Astrocyte of the cerebellum (primary cell): ENCODE measurements around the gene HIPK2.

Experiments
- DNase-seq: peaks from one replicate; pipeline ENCODE4 v3.0.0-alpha.2; 2011; ENCODE audit warnings: low read depth
- H3K4me3 ChIP-seq: 2 replicates; pipeline ENCODE4 v1.5.1; 2011; ENCODE audit warnings: mild to moderate bottlenecking, low read depth, low read length, moderate library complexity
- in situ Hi-C: cut with HindIII; loops from 2 replicates; pipeline ENCODE4 v1.10.0; 2017; ENCODE audit warnings: low sequenced_read_pairs
- TF ChIP-seq, protein P1 (sequence below): IDR thresholded peaks from 2 replicates; pipeline ENCODE4 v1.5.1; 2012; ENCODE audit warnings: low read length, low read depth, moderate library complexity, mild to moderate bottlenecking; ENCODE audit errors: missing control alignments

Gene HIPK2

DNA sequence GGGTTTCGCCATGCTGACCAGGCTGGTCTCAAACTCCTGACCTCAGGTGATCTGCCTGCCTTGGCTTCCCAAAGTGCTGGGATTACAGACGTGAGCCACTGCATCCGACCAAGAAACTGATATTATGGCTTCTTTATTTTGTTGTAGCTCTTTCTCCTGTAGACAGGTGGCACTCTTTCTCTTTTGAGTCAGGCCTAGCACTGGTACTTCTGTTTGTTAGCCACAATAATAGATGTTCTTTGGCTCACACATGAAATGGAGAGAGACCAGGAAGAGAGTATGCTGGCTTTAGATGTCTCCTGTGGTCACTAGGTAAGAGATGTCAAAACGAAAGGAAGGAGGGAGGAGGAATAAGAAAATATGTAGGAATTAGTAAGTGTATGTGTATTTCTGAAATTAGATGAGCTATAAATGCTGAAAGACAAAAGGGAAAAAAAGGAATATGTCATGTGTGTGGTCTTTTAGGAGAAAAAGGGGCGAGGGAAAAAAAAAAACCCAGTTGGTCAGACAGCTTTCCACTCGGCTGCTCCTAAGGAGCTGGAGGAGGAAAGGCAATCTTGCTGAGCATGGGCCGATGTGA, 175.6 kb downstream of the HIPK2 start:
- peak; percentile 35 for DNase-seq
- in situ Hi-C loops, result loop anchor here (25.0 kb wide), 1 partner anchor 410 kb away; no protein-coding TSS in a partner anchor
- H3K4me3 ChIP-seq, result no peak overlapping the region
- TF ChIP-seq, protein P1, sequence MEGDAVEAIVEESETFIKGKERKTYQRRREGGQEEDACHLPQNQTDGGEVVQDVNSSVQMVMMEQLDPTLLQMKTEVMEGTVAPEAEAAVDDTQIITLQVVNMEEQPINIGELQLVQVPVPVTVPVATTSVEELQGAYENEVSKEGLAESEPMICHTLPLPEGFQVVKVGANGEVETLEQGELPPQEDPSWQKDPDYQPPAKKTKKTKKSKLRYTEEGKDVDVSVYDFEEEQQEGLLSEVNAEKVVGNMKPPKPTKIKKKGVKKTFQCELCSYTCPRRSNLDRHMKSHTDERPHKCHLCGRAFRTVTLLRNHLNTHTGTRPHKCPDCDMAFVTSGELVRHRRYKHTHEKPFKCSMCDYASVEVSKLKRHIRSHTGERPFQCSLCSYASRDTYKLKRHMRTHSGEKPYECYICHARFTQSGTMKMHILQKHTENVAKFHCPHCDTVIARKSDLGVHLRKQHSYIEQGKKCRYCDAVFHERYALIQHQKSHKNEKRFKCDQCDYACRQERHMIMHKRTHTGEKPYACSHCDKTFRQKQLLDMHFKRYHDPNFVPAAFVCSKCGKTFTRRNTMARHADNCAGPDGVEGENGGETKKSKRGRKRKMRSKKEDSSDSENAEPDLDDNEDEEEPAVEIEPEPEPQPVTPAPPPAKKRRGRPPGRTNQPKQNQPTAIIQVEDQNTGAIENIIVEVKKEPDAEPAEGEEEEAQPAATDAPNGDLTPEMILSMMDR, result peak; percentile 65

DNA sequence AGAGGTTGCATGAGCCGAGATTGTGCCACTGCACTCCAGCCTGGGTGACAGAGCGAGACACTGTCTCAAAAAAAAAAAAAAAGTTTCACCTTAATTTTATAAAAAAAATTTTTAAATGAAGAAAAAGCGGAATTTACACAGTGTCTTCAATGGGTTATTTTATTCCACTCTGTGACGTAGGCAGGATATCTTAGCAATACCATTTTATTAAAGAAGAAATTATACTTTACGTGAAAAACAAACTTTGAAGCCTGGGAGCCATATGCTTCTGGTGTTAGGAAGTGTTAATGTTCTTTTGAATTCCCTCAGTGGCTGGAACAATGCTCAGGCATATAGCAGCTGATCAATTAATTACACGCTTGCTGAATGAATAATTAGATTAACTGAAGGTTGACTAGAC, 176.6 kb downstream of the HIPK2 start:
- TF ChIP-seq, protein P1, result no peak
- no peak overlapping the region for H3K4me3 ChIP-seq
- no peak for DNase-seq
- in situ Hi-C loops, result loop anchor here (25.0 kb wide), 1 partner anchor 411 kb away; no protein-coding TSS in a partner anchor

DNA sequence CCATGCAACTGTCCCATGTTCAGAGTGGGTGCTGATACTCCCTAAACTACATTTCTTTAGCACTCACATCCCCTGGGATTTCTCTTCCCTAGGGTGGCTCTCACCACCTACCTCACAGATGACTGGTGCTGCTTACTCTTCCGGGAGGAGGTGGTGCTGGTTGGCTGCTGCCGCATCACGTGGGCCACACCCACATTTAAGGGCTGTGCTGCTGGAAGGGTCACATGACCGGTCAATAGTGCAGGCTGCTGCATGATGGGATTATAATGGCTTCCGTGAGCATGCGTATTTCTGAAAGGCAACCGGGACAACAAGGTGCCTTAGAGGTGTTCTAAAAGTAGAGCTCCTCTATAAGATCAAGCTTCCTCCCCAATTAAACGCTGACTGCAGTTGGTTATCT, 177.5 kb downstream of the HIPK2 start:
- TF ChIP-seq, protein P1, result no peak
- in situ Hi-C loops, result loop anchor here (25.0 kb wide), 1 partner anchor 412 kb away; no protein-coding TSS in a partner anchor
- H3K4me3 ChIP-seq, result no peak overlapping the region
- no peak for DNase-seq

DNA sequence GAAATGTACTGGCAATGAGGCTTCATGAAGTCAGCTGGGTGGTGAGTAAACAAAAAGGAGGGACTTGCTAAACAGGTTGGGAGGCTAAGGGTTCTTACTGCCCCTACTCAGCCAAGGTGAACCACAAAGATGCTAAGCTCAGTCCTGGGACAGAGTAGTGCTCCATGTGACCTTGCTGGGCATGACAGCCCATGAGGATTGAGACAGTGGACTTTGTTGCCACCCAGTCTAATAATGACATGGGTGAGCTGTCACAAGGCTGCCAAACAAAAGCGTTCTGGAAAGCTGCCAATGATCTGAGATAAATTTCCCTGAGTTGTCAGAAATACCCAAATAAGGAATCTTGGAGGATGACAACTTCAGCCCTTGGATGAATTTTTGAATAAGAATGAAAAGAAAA, 179.2 kb downstream of the HIPK2 start:
- no peak for DNase-seq
- H3K4me3 ChIP-seq, result no peak overlapping the region
- TF ChIP-seq, protein P1, result no peak
- in situ Hi-C loops, result no loop called here

DNA sequence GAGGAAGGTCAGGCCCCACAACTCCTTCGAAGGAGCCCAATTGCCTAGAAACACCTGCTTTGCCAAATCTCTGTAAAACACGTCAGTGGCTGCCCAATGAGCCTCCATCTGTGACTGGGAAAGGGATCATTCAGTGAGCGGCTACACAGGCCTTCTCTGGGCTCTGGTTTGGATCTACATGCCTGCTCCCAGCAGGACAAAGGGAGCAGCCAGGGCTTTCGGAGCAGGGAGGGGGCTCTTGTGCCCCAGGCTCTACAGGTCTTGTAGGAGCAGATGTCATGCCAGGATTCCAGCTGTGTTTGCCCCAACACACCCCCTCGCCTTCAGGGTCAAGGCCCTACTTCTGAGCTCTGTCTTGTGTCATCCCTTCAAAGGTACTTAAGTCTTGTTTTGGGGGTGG, 180.8 kb downstream of the HIPK2 start:
- no peak overlapping the region for H3K4me3 ChIP-seq
- no peak for DNase-seq
- in situ Hi-C loops, result no loop called here
- TF ChIP-seq, protein P1, result no peak

DNA sequence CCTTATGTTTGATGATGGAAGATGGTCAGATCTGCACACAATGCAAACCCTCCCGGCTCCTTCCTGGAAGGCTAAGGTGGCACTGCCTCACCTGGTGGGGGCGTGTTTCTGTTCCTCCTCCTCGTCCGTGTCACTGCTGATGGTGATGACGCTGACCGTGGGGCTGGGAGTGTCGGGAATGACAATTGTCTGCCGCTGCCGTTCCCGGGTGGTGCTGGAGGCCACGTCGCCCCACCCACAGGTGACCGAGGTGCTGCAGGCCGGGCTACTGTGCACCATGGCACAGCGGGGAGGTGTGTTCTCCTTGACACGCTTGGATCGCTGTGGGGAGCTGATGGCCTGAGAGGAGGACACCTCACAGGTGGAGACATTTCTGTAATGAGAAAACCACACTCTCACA, 181.2 kb downstream of the HIPK2 start:
- no peak overlapping the region for H3K4me3 ChIP-seq
- in situ Hi-C loops, result no loop called here
- no peak for DNase-seq
- TF ChIP-seq, protein P1, result no peak

DNA sequence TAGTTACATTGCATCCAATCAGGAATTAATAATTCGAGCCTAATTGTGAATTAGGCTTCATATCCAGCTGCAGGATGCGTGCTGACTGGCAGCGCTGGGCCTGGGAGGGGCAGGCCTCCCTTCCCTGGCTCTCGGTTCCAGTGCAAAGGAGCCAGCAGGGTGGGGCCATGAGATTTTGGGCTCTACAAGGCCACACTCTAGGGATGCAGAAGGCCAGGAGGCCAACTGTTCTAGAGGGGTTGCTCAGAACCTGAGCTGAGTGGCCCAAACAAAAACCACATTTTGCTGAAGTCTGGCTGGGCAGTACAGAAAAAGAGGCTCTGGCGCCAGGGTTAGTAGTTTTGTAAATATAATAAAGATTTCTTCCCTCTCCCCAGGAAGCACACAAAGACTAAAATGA, 182.0 kb downstream of the HIPK2 start:
- H3K4me3 ChIP-seq, result no peak overlapping the region
- in situ Hi-C loops, result no loop called here

More for the DNA sequence above, 182.0 kb downstream of the HIPK2 start:
- no peak for DNase-seq
- TF ChIP-seq, protein P1, result no peak
